ENCODE data around the gene BTNL2. TPM values are rescaled to one million over a fixed set of nuclear protein-coding genes. Genes with fewer than 3 reads are reported as not detected.

The BTNL2 gene
- total RNA-seq, 1 donor from 2014 or later = 0.26 TPM

DNA sequence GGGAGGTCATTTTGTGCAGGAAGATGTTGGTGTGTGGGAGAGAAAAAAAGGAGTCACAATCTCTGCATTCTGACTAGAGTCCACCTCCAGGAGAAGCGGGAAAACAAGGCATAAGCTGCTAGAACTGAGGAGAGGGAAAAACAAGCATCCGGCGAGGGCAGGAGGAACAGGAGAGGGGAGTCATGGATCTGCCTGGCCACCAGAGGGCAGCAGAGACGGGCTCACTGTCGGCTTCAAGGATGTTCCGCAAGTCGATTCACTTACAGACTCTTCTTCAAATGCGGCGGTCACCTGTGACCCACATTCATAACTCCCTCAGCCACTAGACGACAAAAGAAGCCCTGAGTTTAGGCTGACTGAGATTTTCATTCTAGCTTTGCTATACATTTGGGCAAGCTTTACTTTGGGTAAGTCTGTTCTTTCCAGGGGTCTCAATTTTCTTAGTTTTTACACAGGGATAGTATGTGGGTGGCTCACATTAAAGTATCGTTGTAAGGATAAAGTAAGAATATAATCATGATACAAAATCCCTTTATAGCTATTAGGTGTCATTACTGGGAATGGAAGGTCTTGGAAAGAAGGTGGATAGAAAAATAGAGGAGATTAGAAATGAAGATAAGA is 6.6 kb upstream of the BTNL2 start:
- H3K27me3 ChIP-seq (ENCODE audit: control insufficient read depth, insufficient read depth, low read length) = peaks cover 7% of the 10 kb centered on the region
- TF ChIP-seq, protein P1, sequence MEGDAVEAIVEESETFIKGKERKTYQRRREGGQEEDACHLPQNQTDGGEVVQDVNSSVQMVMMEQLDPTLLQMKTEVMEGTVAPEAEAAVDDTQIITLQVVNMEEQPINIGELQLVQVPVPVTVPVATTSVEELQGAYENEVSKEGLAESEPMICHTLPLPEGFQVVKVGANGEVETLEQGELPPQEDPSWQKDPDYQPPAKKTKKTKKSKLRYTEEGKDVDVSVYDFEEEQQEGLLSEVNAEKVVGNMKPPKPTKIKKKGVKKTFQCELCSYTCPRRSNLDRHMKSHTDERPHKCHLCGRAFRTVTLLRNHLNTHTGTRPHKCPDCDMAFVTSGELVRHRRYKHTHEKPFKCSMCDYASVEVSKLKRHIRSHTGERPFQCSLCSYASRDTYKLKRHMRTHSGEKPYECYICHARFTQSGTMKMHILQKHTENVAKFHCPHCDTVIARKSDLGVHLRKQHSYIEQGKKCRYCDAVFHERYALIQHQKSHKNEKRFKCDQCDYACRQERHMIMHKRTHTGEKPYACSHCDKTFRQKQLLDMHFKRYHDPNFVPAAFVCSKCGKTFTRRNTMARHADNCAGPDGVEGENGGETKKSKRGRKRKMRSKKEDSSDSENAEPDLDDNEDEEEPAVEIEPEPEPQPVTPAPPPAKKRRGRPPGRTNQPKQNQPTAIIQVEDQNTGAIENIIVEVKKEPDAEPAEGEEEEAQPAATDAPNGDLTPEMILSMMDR (IDR thresholded peaks at IDR 0.05; ENCODE audit: insufficient read depth, low read length, severe bottlenecking) = peak; percentile 98
- H3K4me3 ChIP-seq (ENCODE audit: low read depth, low read length) = no peak overlapping the region
- FAIRE-seq = peak; percentile 72
- peak; percentile 65 for DNase-seq (ENCODE audit: low read depth)
- no peaks in the 10 kb centered on the region for H3K36me3 ChIP-seq (ENCODE audit: control insufficient read depth, insufficient read depth, low read length)

DNA sequence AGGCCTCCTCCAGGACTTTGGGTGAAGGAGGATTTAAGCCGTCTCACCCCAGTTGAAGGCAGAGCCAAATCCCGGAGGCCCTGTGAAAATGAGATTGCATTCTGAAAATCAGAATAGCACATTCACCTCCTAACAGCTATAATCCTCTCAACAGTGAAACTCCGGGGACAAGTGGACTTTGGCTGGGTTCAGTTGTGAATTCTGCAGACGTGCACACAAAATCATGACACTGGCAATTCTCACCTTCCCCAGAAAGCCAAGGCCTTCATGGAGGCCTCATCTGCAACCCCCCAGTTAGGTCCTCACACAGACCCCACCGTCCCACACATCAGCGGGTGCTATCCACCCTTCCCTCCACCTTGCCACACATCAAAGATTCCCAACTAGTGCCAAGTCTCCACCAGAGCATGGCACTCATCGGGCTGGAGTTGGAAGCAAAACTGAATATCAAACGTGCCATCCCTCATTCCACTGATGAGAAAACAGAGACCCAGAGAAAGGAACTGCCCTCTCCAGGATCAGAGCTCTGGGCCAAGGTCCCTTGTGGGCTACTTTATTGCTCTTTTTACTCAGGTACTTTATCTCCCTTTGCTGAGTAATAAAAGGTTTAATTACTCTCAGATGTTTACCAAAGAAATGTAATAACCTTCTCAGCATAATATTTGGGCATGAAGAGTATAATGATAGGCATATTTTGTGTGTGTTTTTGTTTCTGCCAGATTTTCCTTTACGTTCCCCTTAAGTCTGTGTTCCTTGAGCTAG is 4.8 kb upstream of the BTNL2 start:
- FAIRE-seq = no peak
- no peak overlapping the region for H3K4me3 ChIP-seq (ENCODE audit: low read depth, low read length)
- H3K27me3 ChIP-seq (ENCODE audit: control insufficient read depth, insufficient read depth, low read length) = peaks cover 11% of the 10 kb centered on the region
- no peaks in the 10 kb centered on the region for H3K36me3 ChIP-seq (ENCODE audit: control insufficient read depth, insufficient read depth, low read length)
- TF ChIP-seq, protein P1 (IDR thresholded peaks at IDR 0.05; ENCODE audit: insufficient read depth, low read length, severe bottlenecking) = no peak
- DNase-seq (ENCODE audit: low read depth) = no peak

DNA sequence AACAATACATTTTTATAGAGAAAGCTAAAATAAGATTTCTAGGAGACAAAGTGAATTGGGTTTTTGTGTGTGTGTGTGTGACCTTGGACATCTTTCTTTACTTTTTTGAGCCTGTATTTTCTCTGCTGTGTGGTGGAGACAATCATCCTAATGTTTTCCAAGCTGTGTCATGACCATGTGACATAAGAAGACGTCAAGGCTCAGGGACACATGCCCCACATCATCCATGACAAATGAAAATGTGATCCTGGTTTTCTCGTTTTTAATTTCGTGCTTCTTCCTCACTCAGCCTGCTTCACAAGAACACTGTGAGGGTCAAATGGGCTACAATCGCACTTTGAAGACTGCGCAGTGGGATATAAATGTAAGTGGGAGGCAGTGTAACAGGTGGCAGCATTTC is 3.9 kb upstream of the BTNL2 start:
- Histone ChIP-seq H3K36me3 (ENCODE audit: control insufficient read depth, insufficient read depth, low read length) (no peaks in the 10 kb centered on the region), H3K27me3 (ENCODE audit: control insufficient read depth, insufficient read depth, low read length) (peaks cover 11% of the 10 kb centered on the region), H3K4me3 (ENCODE audit: low read depth, low read length) (no peak overlapping the region)
- TF ChIP-seq, protein P1 (IDR thresholded peaks at IDR 0.05; ENCODE audit: insufficient read depth, low read length, severe bottlenecking) = no peak
- DNase-seq (ENCODE audit: low read depth) (no peak), FAIRE-seq (no peak)

DNA sequence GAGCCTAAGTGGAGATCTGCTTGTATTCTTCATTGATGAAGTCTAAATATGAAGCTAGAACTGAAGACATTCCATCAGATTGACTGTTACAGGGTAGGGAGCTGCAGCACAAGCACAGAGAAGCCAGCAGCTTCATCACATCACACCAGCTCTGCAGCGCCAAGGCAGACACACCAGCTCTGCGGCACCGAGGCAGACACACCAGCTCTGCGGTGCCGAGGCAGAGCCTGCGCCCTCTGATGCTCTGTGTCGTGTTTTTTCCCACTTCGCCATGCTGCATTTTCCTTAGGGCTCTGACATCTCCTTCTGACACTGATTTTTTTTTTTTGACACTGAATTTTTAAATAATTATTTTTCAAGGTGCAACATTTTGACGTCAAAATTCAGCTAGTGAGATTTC is 784 bp downstream of the BTNL2 start:
- TF ChIP-seq, protein P1 (IDR thresholded peaks at IDR 0.05; ENCODE audit: insufficient read depth, low read length, severe bottlenecking) = no peak
- DNase-seq (ENCODE audit: low read depth) = no peak
- Histone ChIP-seq H3K36me3 (ENCODE audit: control insufficient read depth, insufficient read depth, low read length) (no peaks in the 10 kb centered on the region), H3K4me3 (ENCODE audit: low read depth, low read length) (no peak overlapping the region), H3K27me3 (ENCODE audit: control insufficient read depth, insufficient read depth, low read length) (peaks cover 7% of the 10 kb centered on the region)
- FAIRE-seq = no peak

DNA sequence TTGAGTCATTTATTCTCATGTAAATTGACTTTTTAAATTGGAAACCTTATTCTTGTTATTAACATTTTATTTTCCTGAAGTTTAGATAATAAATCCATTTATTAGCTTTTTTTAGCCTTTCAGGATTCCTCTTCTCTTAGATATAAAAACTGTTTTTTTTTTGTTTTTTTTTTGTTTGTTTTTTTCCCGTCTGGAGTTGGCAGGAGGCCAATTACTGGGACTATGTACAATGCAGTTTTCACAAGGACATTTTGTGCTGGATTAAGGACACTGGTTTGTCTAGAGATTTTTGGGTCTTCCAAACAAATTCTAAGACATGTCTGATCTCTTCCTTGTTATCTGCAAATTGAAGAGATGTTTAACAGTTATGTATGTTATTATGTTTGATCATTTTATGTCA is 1.3 kb downstream of the BTNL2 start:
- TF ChIP-seq, protein P1 (IDR thresholded peaks at IDR 0.05; ENCODE audit: insufficient read depth, low read length, severe bottlenecking) = no peak
- Histone ChIP-seq H3K4me3 (ENCODE audit: low read depth, low read length) (no peak overlapping the region), H3K36me3 (ENCODE audit: control insufficient read depth, insufficient read depth, low read length) (no peaks in the 10 kb centered on the region), H3K27me3 (ENCODE audit: control insufficient read depth, insufficient read depth, low read length) (peaks cover 7% of the 10 kb centered on the region)
- DNase-seq (ENCODE audit: low read depth) (no peak), FAIRE-seq (no peak)
